GM23248 (cell line): ENCODE results near the gene NRG4.

Experiments
- EZH2 ChIP-seq: fragments of 200-600 bp; sonication (generic); IDR thresholded peaks from 2 replicates; pipeline ENCODE4 v1.6.1; 2018; ENCODE audit warnings: antibody characterized with exemption, mild to moderate bottlenecking; ENCODE audit not compliant: insufficient read depth, poor library complexity, severe bottlenecking
- EZH2phosphoT487 ChIP-seq: fragments of 200-600 bp; sonication (generic); IDR thresholded peaks from 2 replicates; pipeline ENCODE4 v1.6.1; 2018; ENCODE audit warnings: antibody characterized with exemption, moderate library complexity, mild to moderate bottlenecking, low read depth; ENCODE audit not compliant: insufficient read depth

GRCh38 chr15:75947092-75947491, 65.1 kb downstream of the NRG4 start:
- no peak for TF ChIP-seq EZH2
- TF ChIP-seq EZH2phosphoT487 = no peak; the same call in none of the 2 replicates
